ENCODE data around the gene CNTNAP4. TPM values are rescaled to one million over a fixed set of nuclear protein-coding genes. Genes with fewer than 3 reads are reported as not detected.

The CNTNAP4 gene
- total RNA-seq, 4 donors from 2014 or later: 0.51 to 1.5 (median 0.82) TPM; not detected in 1

DNA sequence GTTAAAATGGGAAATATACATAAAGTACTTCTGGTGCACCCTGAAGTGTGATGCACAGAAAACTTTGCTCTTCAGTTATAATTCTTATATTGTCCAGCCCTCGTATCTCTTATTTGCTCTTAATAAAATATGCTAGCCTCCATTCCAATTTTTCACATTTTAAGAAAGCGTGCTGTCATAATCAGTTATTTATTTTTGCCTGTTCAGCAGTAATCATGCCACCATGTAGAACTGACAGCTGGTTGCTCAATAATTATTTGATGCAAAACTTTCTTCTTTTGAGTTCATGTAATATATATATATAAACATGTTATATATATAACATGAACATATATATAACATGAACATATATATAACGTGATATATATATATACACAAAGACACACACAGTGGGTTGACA lies 294.6 kb downstream of the CNTNAP4 start:
- TF ChIP-seq, protein P1, sequence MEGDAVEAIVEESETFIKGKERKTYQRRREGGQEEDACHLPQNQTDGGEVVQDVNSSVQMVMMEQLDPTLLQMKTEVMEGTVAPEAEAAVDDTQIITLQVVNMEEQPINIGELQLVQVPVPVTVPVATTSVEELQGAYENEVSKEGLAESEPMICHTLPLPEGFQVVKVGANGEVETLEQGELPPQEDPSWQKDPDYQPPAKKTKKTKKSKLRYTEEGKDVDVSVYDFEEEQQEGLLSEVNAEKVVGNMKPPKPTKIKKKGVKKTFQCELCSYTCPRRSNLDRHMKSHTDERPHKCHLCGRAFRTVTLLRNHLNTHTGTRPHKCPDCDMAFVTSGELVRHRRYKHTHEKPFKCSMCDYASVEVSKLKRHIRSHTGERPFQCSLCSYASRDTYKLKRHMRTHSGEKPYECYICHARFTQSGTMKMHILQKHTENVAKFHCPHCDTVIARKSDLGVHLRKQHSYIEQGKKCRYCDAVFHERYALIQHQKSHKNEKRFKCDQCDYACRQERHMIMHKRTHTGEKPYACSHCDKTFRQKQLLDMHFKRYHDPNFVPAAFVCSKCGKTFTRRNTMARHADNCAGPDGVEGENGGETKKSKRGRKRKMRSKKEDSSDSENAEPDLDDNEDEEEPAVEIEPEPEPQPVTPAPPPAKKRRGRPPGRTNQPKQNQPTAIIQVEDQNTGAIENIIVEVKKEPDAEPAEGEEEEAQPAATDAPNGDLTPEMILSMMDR (IDR thresholded peaks at IDR 0.05; ENCODE audit: low read depth): no peak

DNA sequence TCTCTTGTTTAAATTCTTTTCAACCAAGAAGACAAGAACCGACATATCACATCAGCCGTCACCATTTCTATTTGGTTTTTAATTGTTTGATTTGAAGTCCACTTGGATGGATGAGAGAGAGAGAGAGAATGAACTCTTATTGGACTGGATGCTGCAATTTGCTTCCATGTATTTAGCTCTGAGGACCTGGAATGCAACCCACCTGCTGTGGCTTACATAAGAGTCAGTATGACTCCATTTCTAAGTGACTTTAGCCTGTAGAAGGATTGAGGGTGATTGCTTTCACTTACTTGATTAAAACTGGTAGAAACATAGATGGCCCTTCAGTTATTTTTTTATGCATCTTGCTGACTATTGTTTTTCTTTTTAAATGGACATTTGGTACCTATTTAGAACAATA lies 296.1 kb downstream of the CNTNAP4 start:
- TF ChIP-seq, protein P1 (IDR thresholded peaks at IDR 0.05; ENCODE audit: low read depth): no peak

DNA sequence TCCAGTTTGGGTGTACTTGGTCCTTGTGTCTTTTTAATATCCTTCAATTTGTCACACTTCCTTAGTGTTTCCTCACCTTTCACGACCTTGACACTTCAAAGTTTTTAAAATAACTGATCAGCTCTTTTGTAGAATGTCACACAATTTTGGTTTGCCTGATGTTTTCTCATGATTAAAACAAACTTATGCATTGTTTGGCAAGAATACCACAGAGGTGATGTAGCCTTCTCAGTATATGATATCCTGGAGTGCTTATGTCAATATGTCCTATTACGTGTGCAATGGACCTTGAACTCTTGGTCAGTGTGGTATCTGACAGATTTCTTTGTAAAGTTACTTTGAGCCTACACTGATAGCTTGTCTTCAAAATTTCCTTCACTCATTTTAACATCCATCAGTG lies 297.4 kb downstream of the CNTNAP4 start:
- TF ChIP-seq, protein P1 (IDR thresholded peaks at IDR 0.05; ENCODE audit: low read depth): no peak

DNA sequence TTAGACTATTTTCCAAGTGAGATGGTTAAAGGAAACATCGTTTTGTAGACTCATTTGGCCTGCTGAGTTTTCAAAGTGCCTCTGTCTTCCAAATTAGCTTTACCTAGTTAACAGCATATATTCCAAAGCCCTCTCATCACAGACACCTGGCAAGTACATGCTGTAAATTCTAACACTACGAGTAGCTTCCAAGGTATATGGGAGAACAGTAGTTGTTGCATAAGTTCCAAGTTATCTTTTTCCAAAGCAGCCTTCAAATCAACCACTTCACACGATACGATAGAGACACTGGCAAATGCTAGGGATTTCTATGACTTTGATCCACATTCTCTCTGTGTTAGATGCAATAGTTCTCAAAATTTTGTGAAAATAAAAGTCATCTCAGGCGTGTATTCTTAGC lies 299.3 kb downstream of the CNTNAP4 start:
- TF ChIP-seq, protein P1 (IDR thresholded peaks at IDR 0.05; ENCODE audit: low read depth): no peak

DNA sequence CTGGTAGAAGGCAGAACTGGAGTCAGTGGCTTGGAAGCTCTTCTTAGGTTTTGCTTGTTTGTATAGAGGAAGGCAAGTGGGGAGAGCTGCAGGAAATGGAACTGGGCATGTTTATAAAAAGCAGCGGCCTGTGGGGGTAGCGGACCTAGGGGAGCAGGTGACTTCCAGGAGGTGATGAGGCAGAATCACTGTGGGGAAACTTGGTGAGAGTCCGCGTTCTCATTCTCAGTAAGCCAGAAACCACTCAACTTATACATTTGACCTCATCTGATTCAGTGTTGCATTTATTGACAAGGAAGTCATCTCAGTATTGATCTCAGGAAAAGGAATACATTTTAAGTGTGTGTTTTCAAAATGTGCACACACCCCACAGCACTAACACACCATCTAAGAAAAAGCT lies 299.8 kb downstream of the CNTNAP4 start:
- TF ChIP-seq, protein P1 (IDR thresholded peaks at IDR 0.05; ENCODE audit: low read depth): no peak

DNA sequence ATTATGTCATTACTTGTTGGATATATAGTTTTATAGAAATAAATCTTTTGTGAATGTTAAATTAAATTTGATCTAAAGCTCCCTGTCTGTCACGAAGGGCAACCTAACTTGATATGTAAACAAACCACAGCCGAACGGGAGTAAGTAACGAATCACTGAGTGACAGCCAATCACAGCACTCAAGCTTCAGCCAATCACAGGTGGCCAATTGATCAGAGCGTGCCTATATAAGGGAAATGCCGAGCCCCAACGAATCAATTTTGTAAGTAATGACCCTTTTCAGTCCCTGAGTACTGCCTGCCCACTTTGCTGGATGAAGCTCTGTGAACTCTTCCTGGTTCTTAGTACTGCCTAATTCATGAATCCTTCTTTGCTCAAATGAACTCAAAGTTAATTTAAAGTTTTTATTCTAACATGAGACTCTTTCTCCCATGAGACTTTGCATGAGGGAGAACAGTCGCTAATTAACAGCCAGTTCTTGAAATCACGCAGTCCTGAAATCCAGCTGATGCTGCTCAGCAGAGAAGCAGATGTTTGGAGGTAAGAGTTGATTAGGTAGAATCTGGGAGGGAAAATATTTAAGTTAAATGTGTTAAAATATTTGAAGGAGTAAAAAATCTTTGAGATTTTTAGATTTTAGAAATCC lies 302.2 kb downstream of the CNTNAP4 start:
- TF ChIP-seq, protein P1 (IDR thresholded peaks at IDR 0.05; ENCODE audit: low read depth): no peak

DNA sequence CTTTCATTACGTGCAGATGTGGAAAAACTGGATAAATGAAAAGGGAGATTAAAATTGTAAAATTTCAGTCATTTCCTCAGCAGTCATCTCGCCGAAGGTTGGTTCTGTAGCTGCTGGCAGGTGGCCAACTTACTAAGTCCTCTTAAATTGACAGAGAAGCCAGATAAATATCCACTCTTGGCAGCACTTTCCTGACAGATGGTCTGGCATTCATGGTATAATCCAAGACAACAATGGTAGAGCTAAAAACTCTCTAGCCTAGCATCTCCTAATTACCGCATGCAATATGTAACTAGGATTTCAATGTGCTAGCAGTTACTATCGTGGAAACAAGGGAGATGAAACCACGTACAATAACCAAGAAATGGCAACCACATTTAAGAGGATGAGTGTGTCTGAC lies 306.3 kb downstream of the CNTNAP4 start:
- TF ChIP-seq, protein P1 (IDR thresholded peaks at IDR 0.05; ENCODE audit: low read depth): no peak
